Right lobe of liver (tissue), 6 donors: Measurements from ENCODE around the gene FOXF2. TPM values are rescaled to one million over a fixed set of nuclear protein-coding genes. Genes with fewer than 3 reads are reported as not detected.

Experiments used
- ATAC-seq, 4 donors: fragments of 200-7000 bp; cut with Tn5 transposase; one replicate each; pipeline ENCODE4 v1.9.1; 2020; ENCODE audit warnings: mild to moderate bottlenecking in 4 of 4, moderate library complexity in 4 of 4
- DNase-seq, 3 donors: peaks; one replicate each; pipeline ENCODE4 v3.0.0-alpha.2; 2020
- H3K27ac ChIP-seq, 3 donors: fragments of 200-600 bp; one replicate each; pipeline ENCODE4 v1.8.0; 2022
- H3K27me3 ChIP-seq, 2 donors: fragments of 200-600 bp; one replicate each; pipeline ENCODE4 v1.8.0; 2022
- H3K36me3 ChIP-seq, 4 donors: fragments of 200-600 bp; sonication (generic) in 1 of 4; one replicate each; pipeline versions ENCODE4 v1.5.1 to v1.8.0; 2017 to 2022; ENCODE audit warnings: control low read depth in 1 of 4
- H3K4me1 ChIP-seq, 4 donors: fragments of 200-600 bp; sonication (generic) in 1 of 4; one replicate each; pipeline versions ENCODE4 v1.5.1 to v1.8.0; 2017 to 2022; ENCODE audit warnings: control low read depth in 1 of 4
- H3K4me3 ChIP-seq, 3 donors: fragments of 200-600 bp; one replicate each; pipeline ENCODE4 v1.8.0; 2022
- H3K9me3 ChIP-seq, 4 donors: fragments of 200-600 bp; sonication (generic) in 1 of 4; one replicate each; pipeline versions ENCODE4 v1.5.1 to v1.8.0; 2017 to 2022; ENCODE audit warnings: control low read depth in 1 of 4
- POLR2A ChIP-seq: fragments of 450-650 bp; IDR thresholded peaks from one replicate; pipeline ENCODE4 v1.6.1; 2017; ENCODE audit warnings: antibody characterized with exemption, mild to moderate bottlenecking
- WGBS: methylation state at CpG from one replicate; pipeline ENCODE4 v1.1.6; 2018; ENCODE audit warnings: low coverage, low lambda C conversion rate; ENCODE audit not compliant: insufficient coverage; ENCODE audit errors: missing lambda C conversion rate; 5-methylcytosine and 5-hydroxymethylcytosine counted together
- intact Hi-C, 2 donors: fragments of 100-400 bp; cut with DNase I; formaldehyde crosslinking; loops; one replicate each; pipeline versions ENCODE4 v1.11.2 to v1.14.1; 2022
- total RNA-seq, 6 experiments: library from RNA; depleted of rRNA in 2 of 6; stranded (reverse); fragments of >200 nt in 2 of 6; fragmentation: NEBNext Ultra II Directional in 3 of 6; extraction: Animal tissue kit (Norgen Biotek cat#: 25700) in 3 of 6; gene quantifications; one replicate each; pipeline versions ENCODE4 v1.1.0 to v1.2.4, GENCODE V29; 2016 to 2023
- TF ChIP-seq, protein P1 (sequence below), 4 donors: fragments of 200-600 bp in 3 of 4; fragments of 450-650 bp in 1 of 4; IDR thresholded peaks; one replicate each; pipeline versions ENCODE4 v1.5.1 to v1.8.0; 2016 to 2022; ENCODE audit warnings: antibody characterized with exemption in 4 of 4, mild to moderate bottlenecking in 2 of 4
- donor health status: DM: no; HTN: yes; CAD: no.
- donor health status: DM: no; HTN: no; CAD: no.
- donor health status: DM: no; HTN: no; CAD: no.
- donor health status: DM: no; HTN: yes; CAD: no.
- donor health status: DM: no; HTN: yes; CAD: no.

The FOXF2 gene
- total RNA-seq, 6 experiments from 2014 or later: 0.11 to 0.19 TPM; not detected in 4

DNA sequence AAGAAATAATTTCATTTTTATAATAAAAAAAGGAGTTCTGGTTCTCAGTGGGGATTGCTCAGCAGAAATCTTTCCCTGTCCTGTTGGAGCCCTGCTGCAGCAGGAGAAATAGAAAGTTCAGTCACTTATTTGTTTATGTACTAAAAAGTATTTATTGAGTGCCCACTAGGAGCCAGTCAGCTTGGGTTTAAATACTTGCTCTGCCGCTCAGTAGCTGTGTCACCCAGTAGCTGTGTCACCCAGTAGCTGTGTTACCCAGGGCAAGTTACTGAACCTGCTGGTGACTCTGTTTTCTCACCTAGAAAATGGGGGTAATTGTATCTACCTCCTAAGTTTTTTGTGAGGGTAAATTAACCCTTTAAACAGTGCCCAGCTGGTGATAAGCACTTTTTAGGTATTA, 32.9 kb downstream of the FOXF2 start:
- H3K4me3 ChIP-seq: no peak overlapping the region
- WGBS: 100% methylated on average over 1 of the region's 1 CpG
- TF ChIP-seq, protein P1, sequence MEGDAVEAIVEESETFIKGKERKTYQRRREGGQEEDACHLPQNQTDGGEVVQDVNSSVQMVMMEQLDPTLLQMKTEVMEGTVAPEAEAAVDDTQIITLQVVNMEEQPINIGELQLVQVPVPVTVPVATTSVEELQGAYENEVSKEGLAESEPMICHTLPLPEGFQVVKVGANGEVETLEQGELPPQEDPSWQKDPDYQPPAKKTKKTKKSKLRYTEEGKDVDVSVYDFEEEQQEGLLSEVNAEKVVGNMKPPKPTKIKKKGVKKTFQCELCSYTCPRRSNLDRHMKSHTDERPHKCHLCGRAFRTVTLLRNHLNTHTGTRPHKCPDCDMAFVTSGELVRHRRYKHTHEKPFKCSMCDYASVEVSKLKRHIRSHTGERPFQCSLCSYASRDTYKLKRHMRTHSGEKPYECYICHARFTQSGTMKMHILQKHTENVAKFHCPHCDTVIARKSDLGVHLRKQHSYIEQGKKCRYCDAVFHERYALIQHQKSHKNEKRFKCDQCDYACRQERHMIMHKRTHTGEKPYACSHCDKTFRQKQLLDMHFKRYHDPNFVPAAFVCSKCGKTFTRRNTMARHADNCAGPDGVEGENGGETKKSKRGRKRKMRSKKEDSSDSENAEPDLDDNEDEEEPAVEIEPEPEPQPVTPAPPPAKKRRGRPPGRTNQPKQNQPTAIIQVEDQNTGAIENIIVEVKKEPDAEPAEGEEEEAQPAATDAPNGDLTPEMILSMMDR (IDR thresholded peaks at IDR 0.05): no peak
- no peak for TF ChIP-seq POLR2A
- H3K9me3 ChIP-seq: no peaks in the 10 kb centered on the region
- ATAC-seq (no peak), DNase-seq (no peak)
- no peaks in the 10 kb centered on the region for H3K4me1 ChIP-seq
- intact Hi-C loops: no loop called here
- H3K27me3 ChIP-seq: no peaks in the 10 kb centered on the region
- no peaks in the 10 kb centered on the region for H3K36me3 ChIP-seq
- no peak overlapping the region for H3K27ac ChIP-seq

DNA sequence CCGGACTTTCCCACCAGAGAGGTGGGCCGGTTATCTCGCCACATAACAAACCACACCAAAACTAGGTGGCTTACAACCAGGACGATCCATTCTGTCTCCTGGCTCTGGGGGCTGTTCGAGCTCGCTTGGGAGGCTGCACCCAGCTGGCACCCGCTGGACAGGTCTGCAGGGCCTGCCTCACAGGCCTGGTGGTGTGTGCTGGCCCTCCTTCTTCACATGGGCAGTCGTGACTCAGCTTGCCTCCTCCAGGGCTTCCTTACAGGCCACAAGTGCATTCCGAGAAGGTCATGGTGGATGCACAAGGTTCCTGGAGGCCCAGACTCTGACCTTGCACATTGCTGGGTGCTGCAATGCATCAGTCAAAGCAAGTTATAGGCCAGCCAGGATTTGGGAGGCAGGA, 34.2 kb downstream of the FOXF2 start:
- Histone ChIP-seq H3K4me1 (no peaks in the 10 kb centered on the region), H3K4me3 (no peak overlapping the region), H3K9me3 (no peaks in the 10 kb centered on the region), H3K36me3 (no peaks in the 10 kb centered on the region), H3K27me3 (no peaks in the 10 kb centered on the region), H3K27ac (no peak overlapping the region)
- ATAC-seq (peak in 1 of 4 donors; percentile 7), DNase-seq (no peak)
- no peak for TF ChIP-seq POLR2A
- TF ChIP-seq, protein P1 (IDR thresholded peaks at IDR 0.05): no peak
- intact Hi-C loops: no loop called here
- WGBS: 76% methylated on average over 5 of the region's 9 CpGs

DNA sequence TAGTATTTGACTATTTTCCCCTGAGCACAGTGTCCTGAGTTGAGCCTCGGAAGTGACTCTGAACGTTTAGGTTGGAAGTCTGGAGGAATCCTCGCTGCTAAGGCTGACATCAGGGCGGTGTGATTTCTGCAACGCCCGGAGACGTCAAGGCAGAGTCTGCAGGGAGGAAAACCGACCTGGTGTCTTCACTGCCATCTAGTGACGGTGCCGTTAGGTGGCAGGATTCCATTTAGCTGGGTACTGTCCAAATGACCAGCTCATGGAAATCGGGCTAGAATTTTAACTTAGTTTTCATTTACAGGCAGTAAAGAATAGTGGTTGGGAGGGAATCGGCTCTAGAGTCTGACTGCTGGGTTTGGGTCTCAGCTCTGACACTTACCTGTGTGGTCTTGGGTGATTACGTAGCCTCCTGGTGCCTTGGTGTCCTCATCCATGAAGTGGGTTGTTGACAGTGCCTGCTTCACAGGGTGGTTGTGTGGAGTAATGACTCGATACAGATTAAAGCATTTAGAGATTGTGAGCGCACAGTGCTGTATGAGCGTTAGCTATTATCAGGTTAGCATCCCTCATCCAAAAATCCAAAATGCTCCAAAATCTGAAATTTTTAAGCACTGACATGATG, 35.0 kb downstream of the FOXF2 start:
- Histone ChIP-seq H3K4me3 (no peak overlapping the region), H3K4me1 (no peaks in the 10 kb centered on the region), H3K27ac (no peak overlapping the region), H3K36me3 (no peaks in the 10 kb centered on the region), H3K9me3 (no peaks in the 10 kb centered on the region), H3K27me3 (no peaks in the 10 kb centered on the region)
- TF ChIP-seq, protein P1 (IDR thresholded peaks at IDR 0.05): peak; percentile 23 to 76 (median 71)
- TF ChIP-seq POLR2A: no peak
- ATAC-seq (peak; percentile 86 to 95 (median 94)), DNase-seq (peak in 2 of 3 donors; percentile 52 to 62)
- intact Hi-C loops: no loop called here
- 29% methylated on average over 9 of the region's 16 CpGs for WGBS

DNA sequence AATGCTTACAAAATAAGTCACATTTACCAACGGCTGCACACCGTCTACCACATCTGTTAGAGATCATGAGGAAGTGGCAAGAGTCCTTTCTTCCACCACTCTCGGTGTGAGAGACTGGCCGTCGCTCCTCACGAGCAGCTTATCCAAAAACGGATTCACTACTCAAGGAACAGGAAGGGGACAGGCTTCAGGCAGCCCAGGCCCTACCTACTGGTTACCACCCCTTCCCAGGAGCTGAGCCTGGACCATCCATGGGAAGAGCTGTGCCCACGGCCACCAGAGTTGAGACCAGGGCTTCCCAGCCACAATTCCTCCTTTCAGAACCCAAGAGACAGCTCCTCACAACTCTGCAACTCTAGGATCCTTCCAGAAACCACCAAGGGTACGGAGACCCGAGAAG, 37.0 kb downstream of the FOXF2 start:
- H3K4me1 ChIP-seq: no peaks in the 10 kb centered on the region
- DNase-seq: no peak
- WGBS: 48% methylated on average over 9 of the region's 10 CpGs
- no peak overlapping the region for H3K27ac ChIP-seq
- H3K9me3 ChIP-seq: no peaks in the 10 kb centered on the region
- ATAC-seq: no peak
- H3K36me3 ChIP-seq: no peaks in the 10 kb centered on the region
- no peaks in the 10 kb centered on the region for H3K27me3 ChIP-seq
- no peak overlapping the region for H3K4me3 ChIP-seq
- TF ChIP-seq, protein P1 (IDR thresholded peaks at IDR 0.05): no peak
- TF ChIP-seq POLR2A: no peak
- intact Hi-C loops: no loop called here
